Activated naive CD8-positive, alpha-beta T cell treated with anti-CD3 and anti-CD28 coated beads, Interleukin-2, amount 10 ng/mL, durations not matched to agents 7 days and 5 days (primary cell): ENCODE data around the gene TBC1D5. TPM values are rescaled to one million over a fixed set of nuclear protein-coding genes. Genes with fewer than 3 reads are reported as not detected.

ENCODE experiments used
- ATAC-seq: fragments of 150-1000 bp; cut with Tn5 transposase; one replicate; pipeline ENCODE4 v1.10.0; 2021; ENCODE audit warnings: low read depth, moderate library complexity
- POLR2A ChIA-PET: fragments of 350-600 bp; sonication (Branson Sonifier 250); formaldehyde crosslinking; loops from one replicate; lab custom pipeline; 2021; ENCODE audit warnings: antibody characterized with exemption; lab: Charles Lee
- DNase-seq: peaks from one replicate; pipeline ENCODE4 v3.0.0; 2021
- H3K27ac Mint-ChIP-seq: one replicate; pipeline ENCODE4 v1.8.0; 2022; ENCODE audit warnings: mild to moderate bottlenecking, mixed read lengths
- H3K27me3 Mint-ChIP-seq: one replicate; pipeline ENCODE4 v1.8.0; 2022; ENCODE audit warnings: mild to moderate bottlenecking, moderate library complexity, mixed read lengths
- H3K36me3 Mint-ChIP-seq: one replicate; pipeline ENCODE4 v1.8.0; 2021; ENCODE audit warnings: mild to moderate bottlenecking, mixed read lengths
- H3K4me1 Mint-ChIP-seq: one replicate; pipeline ENCODE4 v1.8.0; 2021; ENCODE audit warnings: mixed read lengths
- H3K4me3 Mint-ChIP-seq: one replicate; pipeline ENCODE4 v1.8.0; 2022; ENCODE audit warnings: mild to moderate bottlenecking, moderate library complexity, mixed read lengths
- H3K9me3 Mint-ChIP-seq: one replicate; pipeline ENCODE4 v1.8.0; 2021; ENCODE audit warnings: mixed read lengths
- total RNA-seq, 2 experiments: library from RNA; stranded (reverse); gene quantifications; one replicate each; pipeline ENCODE4 v1.2.3, GENCODE V29; 2021

TBC1D5 gene
- total RNA-seq, 2 experiments from 2014 or later, result 57.3 to 60.9 TPM

GRCh38 chr3:17110660-17111396, 631.6 kb downstream of the TBC1D5 start:
- POLR2A ChIA-PET, result no interaction called here
- peak overlapping the region; percentile 7 for H3K27ac Mint-ChIP-seq
- peaks cover 12% of the 10 kb centered on the region for H3K4me1 Mint-ChIP-seq
- peaks cover 7% of the 10 kb centered on the region for H3K9me3 Mint-ChIP-seq
- peaks cover 5% of the 10 kb centered on the region for H3K27me3 Mint-ChIP-seq
- no peak for DNase-seq
- no peak overlapping the region for H3K4me3 Mint-ChIP-seq
- H3K36me3 Mint-ChIP-seq, result peaks cover 26% of the 10 kb centered on the region
- ATAC-seq, result no peak
